Panc1 (cell line): Measurements from ENCODE around the gene RAB27B. TPM values are rescaled to one million over a fixed set of nuclear protein-coding genes. Genes with fewer than 3 reads are reported as not detected.

Source experiments
- ATAC-seq: fragments of 200-7000 bp; cut with Tn5 transposase; 2 replicates; pipeline ENCODE4 v1.9.1; 2020; ENCODE audit warnings: mild to moderate bottlenecking, moderate library complexity
- BruUV-seq: library from RNA; stranded (reverse); fragments of 400-500 nt; replicated peaks from 2 replicates; lab custom pipeline; 2021; lab: Mats Ljungman, UMichigan
- CTCF ChIA-PET: fragments of 300-600 bp; sonication (Branson Sonifier 250); formaldehyde crosslinking; loops from one replicate; lab custom pipeline; 2022; ENCODE audit warnings: antibody characterized with exemption; lab: Charles Lee
- POLR2A ChIA-PET: fragments of 300-600 bp; sonication (Branson Sonifier 250); formaldehyde crosslinking; loops from one replicate; lab custom pipeline; 2022; ENCODE audit warnings: antibody characterized with exemption; lab: Charles Lee
- DNase-seq: peaks from one replicate; pipeline ENCODE4 v3.0.0-alpha.2; 2010; ENCODE audit warnings: low read depth, low spot score
- H3K27ac ChIP-seq: 2 replicates; pipeline ENCODE4 v1.5.1; 2011; ENCODE audit warnings: mild to moderate bottlenecking, low read length, inconsistent platforms
- H3K27me3 ChIP-seq: fragments of 200-500 bp; sonication (Bioruptor generic); 2 replicates; pipeline ENCODE4 v1.6.0; 2014; ENCODE audit warnings: low read length, inconsistent platforms; ENCODE audit not compliant: control insufficient read depth, insufficient read depth
- H3K36me3 ChIP-seq: fragments of 200-500 bp; sonication (Bioruptor generic); 2 replicates; pipeline ENCODE4 v1.5.1; 2014; ENCODE audit warnings: inconsistent platforms, mild to moderate bottlenecking, low read length, moderate library complexity; ENCODE audit not compliant: control insufficient read depth, insufficient read depth
- H3K4me1 ChIP-seq: 2 replicates; pipeline ENCODE4 v1.5.1; 2011; ENCODE audit warnings: inconsistent platforms, mild to moderate bottlenecking, low read length, moderate library complexity; ENCODE audit not compliant: control insufficient read depth, insufficient read depth
- H3K4me3 ChIP-seq, 2 experiments: 2 replicates each; pipeline ENCODE4 v1.5.1; 2011 to 2012; ENCODE audit warnings: low read depth in 2 of 2, low read length in 2 of 2, mild to moderate bottlenecking in 2 of 2, inconsistent platforms in 1 of 2, moderate library complexity in 1 of 2
- H3K9me3 ChIP-seq: fragments of 200-500 bp; sonication (Bioruptor generic); 2 replicates; pipeline ENCODE4 v1.5.1; 2014; ENCODE audit warnings: low read depth, mild to moderate bottlenecking, inconsistent platforms, low read length, moderate library complexity; ENCODE audit not compliant: control insufficient read depth, insufficient read depth
- CTCF ChIP-seq: fragments of 450-650 bp; IDR thresholded peaks from 2 replicates; pipeline ENCODE4 v1.5.1; 2017; ENCODE audit warnings: mild to moderate bottlenecking
- POLR2AphosphoS5 ChIP-seq: IDR thresholded peaks from 2 replicates; pipeline ENCODE4 v1.6.1; 2012; ENCODE audit warnings: mild to moderate bottlenecking, low read depth, low read length, moderate library complexity
- REST ChIP-seq, 2 experiments: IDR thresholded peaks; 2 replicates each; pipeline ENCODE4 v1.6.1; 2011 to 2012; ENCODE audit warnings: low read depth in 2 of 2, control low read depth in 1 of 2, low read length in 1 of 2, mild to moderate bottlenecking in 1 of 2, moderate library complexity in 1 of 2; ENCODE audit not compliant: insufficient read depth in 1 of 2
- SIN3A ChIP-seq: IDR thresholded peaks from 2 replicates; pipeline ENCODE4 v1.6.1; 2012; ENCODE audit warnings: low read depth, mild to moderate bottlenecking, low read length, moderate library complexity, borderline replicate concordance; ENCODE audit not compliant: insufficient read depth
- TCF7L2 ChIP-seq: IDR thresholded peaks from 2 replicates; pipeline ENCODE4 v1.6.1; 2011; ENCODE audit warnings: mild to moderate bottlenecking, low read depth, low read length, inconsistent platforms
- in situ Hi-C: cut with HindIII; loops from 2 replicates; pipeline ENCODE4 v1.10.0; 2016; ENCODE audit warnings: low sequenced_read_pairs, low pct_unique_long_range_greater_than_20kb
- intact Hi-C: fragments of 100-400 bp; cut with micrococcal nuclease; formaldehyde crosslinking; loops from one replicate; pipeline ENCODE4 v1.10.0; 2022; ENCODE audit not compliant: unreplicated experiment
- total RNA-seq: library from RNA; stranded (reverse); gene quantifications from one replicate; pipeline ENCODE4 v1.2.1, GENCODE V29; 2021; ENCODE audit not compliant: unreplicated experiment

The RAB27B gene
- total RNA-seq, 1 experiment from 2014 or later: 3.9 TPM

GRCh38 chr18:54802686-54803395 lies 25.4 kb upstream of the RAB27B start:
- ChIA-PET POLR2A (no interaction called here), CTCF (no interaction called here)
- H3K4me3 ChIP-seq: no peak overlapping the region
- H3K36me3 ChIP-seq: no peaks in the 10 kb centered on the region
- BruUV-seq: no TSS peak
- H3K27ac ChIP-seq: no peak overlapping the region
- intact Hi-C loops (no loop called here), in situ Hi-C loops (no loop called here)
- DNase-seq: no peak
- no peak for TF ChIP-seq TCF7L2
- TF ChIP-seq CTCF: no peak
- no peak for TF ChIP-seq REST (IDR thresholded peaks at IDR 0.05; ENCODE audit: insufficient read depth in 1 of 2, low read depth in 2 of 2, low read length in 1 of 2)
- TF ChIP-seq SIN3A: no peak
- TF ChIP-seq POLR2AphosphoS5: no peak
- H3K9me3 ChIP-seq: no peaks in the 10 kb centered on the region
- ATAC-seq: no peak
- no peaks in the 10 kb centered on the region for H3K27me3 ChIP-seq
- no peaks in the 10 kb centered on the region for H3K4me1 ChIP-seq

GRCh38 chr18:54805571-54806334 lies 22.5 kb upstream of the RAB27B start:
- no TSS peak for BruUV-seq
- no peaks in the 10 kb centered on the region for H3K36me3 ChIP-seq
- ChIA-PET POLR2A (no interaction called here), CTCF (no interaction called here)
- no peak for DNase-seq
- no peak overlapping the region for H3K4me3 ChIP-seq
- intact Hi-C loops: no loop called here
- H3K27me3 ChIP-seq: no peaks in the 10 kb centered on the region
- no peak overlapping the region for H3K27ac ChIP-seq
- H3K4me1 ChIP-seq: no peaks in the 10 kb centered on the region
- ATAC-seq: no peak
- in situ Hi-C loops: no loop called here
- TF ChIP-seq TCF7L2 (no peak), POLR2AphosphoS5 (no peak), CTCF (no peak), SIN3A (no peak), REST (IDR thresholded peaks at IDR 0.05; ENCODE audit: insufficient read depth in 1 of 2, low read depth in 2 of 2, low read length in 1 of 2) (no peak)
- H3K9me3 ChIP-seq: no peaks in the 10 kb centered on the region
